ENCODE measurements around the gene RNF135.
"Not testable (repeated sequence)": the region's sequence is repeated elsewhere in the genome, so short reads cannot be mapped to it uniquely, and the experiment has no call there.

The RNF135 gene

DNA sequence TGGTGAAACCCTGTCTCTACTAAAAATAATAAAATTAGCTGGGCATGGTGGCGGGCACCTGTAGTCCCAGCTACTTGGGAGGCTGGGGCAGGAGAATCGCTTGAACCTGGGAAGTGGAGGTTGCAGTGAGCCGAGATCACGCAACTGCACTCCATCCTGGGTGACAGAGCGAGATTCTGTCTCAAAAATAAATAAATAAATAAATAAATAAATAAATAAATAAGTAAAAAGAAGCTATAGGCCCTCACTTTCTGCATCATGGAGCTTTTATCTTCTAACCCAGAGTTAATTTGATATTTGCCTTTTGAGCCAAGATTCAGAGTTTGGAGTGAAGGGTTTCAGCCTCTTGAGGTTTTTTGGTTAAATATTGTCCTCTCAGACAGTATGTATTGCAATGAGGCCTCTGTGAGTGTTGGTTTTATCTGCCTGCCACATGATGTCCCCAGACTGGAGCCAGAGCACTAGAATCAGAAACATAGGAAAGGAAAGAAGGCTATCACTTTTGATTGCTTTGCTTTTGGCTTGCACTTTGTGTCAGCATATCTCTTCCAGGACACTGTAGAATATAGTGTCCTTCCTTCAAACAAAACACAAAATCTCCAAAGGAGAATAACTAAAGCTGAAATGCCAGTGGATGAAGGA lies 32.5 kb downstream of the RNF135 start:
- DNase-seq (ENCODE audit: low read depth) = no peak

DNA sequence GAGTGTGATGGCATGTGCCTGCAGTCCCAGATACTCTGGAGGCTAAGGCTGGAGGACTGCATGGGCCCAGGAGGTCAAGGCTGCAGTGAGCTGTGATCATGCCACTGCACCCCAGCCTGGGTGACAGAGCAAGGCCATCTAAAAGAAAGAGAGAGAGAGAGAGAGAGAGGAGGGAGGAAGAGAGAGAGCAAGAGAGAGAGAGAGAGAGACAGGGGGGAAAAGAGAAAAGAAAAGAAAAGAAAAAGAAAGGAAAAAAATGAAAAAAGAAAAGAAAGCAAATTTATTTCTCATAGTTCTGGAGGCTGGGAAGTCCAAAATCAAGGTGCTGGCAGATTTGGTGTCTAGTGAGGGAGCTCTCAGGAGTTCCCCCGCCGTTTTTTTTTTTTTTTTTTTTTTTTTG lies 33.3 kb downstream of the RNF135 start:
- no peak for DNase-seq (ENCODE audit: low read depth)

DNA sequence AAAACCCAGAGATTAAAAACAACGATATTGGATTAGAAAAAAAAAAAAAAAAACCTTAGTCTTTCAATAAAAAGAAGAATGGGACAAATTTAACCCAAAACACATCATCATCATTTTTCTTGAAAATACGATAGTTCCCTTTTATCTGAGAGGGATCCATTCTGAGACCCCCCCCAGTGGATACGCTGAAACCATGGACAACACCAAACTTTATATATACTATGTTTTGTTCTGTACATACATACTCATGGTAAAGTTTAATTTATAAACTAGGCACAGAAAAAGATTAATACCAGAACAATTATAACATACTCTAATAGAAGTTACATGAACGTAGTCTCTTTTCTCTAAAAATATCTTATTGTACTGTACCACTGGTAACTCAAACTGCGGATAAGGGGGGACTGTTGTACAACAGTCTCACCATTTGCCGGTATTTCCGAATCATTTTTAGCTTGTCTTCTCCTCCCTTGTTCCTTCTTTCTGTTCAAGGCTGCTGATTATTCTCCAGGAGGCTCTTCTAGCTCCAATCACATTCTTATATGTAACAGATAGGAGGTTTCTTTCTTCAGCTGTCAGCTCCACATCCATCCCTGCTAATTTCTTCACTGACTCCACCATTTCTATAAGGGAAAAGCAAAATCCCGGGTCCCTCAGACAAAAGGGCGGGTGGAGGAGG lies 37.0 kb downstream of the RNF135 start:
- no peak for DNase-seq (ENCODE audit: low read depth)

DNA sequence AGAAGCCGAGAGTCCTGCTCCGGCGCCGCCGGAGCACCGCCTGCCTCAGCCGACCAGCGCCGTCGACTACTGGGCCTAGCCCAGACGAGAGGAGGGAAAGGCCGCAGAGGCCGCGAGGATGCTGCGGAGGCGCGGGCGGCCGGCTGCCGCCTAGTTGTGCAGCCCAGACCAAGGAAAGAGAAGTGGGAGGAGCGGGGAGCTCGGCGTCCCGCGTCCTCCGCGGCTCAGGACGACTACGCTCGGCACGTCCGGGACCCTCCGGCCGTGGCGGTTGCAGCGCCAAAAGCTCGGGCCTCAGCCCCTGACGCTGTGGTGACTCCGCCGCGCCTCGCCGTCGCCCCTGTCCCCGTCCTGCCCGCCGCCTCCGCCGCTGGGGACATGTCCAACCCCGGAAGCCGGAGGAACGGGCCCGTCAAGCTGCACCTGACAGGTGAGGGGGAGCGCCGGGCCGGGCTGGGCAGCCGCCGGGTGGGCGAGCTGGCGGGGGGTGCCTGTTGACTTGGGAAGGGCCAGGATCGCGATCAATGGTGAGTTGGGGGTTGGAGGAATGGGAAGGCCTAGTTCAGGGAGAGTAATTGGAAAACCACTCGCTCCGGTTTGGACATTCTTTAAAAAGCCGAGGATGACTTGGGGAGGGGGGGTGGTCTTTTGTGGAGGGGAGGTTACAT lies 37.7 kb downstream of the RNF135 start:
- DNase-seq (ENCODE audit: low read depth) = peak; percentile 5

DNA sequence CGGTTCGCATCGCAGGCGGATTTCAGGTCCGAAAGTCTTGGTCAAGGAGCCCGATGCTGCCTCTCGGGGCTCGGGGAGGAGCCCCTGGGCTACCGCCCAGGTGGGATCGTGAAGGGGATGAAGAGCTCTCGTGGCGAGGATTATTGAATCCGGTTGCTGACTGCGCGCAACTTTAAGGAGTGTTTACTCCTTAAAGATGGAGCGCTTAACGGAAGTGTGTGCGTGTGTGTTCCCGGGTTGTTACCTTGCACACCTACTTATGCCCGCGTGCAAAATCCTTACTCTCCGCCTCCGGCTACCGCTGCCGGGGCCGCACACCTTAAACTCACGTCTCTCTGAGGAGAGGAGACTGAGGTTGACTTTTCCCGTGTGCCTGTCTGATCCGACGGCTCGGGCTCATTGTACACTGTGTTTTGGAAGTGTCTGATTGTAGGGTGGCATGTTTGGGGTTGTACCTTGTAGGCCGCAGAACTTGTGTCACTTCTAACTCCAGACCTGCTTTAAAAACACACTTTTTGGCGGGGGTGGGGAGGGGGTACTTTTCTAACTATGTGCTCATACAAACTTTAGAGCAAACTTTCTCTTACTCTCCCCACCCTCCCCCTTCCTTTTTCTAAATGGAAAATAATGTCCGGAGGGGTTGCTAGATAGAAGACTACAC lies 38.3 kb downstream of the RNF135 start:
- DNase-seq (ENCODE audit: low read depth) = not testable (repeated sequence)

DNA sequence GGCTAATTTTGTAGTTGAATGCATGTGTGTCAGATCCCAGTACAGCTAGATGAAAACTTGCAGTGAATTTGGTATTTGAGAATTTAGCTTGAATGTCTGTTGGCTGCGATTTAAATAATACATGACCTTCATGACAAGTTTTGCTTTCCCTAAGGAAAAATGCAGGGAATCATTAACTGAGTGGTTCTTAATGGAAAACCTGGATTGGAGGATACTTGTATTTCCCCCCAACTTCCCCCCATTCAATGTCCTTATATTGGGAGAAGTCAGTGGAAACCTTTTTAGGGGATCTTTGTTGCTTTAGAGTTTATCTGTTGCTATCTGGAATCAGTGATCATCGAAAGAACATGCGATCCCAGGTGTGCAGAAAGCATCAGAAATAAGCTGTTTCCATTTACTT lies 39.2 kb downstream of the RNF135 start:
- DNase-seq (ENCODE audit: low read depth) = not testable (repeated sequence)

DNA sequence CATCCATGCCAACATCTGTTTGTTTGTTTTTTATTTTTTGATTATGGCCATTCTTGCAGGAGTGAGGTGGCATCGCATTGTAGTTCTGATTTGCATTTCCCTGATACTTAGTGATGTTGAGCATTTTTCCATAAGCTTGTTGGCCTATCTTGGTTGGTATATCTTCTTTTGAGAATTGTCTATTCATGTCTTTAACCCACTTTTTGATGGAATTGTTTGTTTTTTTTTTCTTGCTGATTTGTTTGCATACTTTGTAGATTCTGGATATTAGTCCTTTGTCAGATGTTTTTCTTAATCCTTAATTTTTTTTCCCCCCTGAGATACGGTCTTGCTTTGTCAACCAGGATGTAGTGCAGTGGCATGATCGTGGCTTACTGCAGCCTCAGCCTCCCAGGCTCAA lies 43.0 kb downstream of the RNF135 start:
- no peak for DNase-seq (ENCODE audit: low read depth)

DNA sequence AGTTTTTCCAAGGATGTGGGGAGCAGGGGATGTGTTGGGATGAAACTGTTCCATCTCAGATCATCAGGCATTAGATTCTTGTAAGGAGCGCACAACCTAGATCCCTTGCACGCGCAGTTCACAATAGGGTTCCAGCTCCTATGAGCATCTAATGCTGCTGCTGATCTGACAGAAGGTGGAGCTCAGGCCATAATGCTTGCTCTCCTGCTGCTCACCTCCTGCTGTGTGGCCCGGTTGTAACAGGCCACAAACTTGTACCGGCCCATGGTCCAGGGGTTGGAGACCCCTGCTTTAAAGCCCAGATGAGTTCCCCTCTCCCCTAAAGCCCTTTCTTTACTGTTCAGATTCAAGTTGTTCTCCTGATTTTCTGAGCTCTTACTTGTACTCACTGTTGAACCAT lies 44.8 kb downstream of the RNF135 start:
- no peak for DNase-seq (ENCODE audit: low read depth)

DNA sequence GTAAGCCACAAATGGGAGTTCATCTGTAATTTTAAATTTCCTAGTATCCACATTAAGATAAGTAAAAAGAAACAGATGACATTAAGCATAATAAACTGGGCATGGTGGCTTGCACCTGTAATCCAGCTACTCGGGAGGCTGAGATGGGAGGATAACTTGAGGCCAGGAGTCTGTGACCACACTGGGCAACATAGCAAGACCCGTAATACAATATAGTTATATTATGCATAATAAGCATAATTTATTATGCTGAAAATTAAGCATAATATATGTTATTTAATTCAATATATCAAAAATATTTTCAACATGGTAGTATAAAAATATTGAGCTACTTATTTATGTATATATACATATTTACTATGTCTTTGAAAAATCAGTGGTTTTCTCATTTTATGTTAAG lies 48.2 kb downstream of the RNF135 start:
- no peak for DNase-seq (ENCODE audit: low read depth)

DNA sequence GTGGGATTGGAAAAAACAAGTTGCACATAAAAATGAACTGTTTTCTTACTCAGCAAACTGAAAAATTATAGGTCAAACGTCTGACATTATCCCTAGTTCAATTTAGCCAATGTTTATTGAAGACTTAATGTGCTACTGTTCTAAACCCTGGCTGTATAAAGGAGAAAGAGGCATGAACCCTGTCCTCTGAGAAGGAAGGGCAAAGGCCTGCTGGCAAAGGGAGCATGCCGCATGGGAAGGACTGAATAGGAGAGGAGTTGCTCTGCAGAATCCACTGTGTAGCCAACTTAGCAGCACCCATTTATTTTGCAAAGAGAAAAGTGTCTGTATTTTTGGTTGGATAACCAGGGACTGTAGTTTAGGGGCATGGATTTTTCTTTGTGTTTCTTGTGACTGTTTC lies 52.3 kb downstream of the RNF135 start:
- not testable (repeated sequence) for DNase-seq (ENCODE audit: low read depth)

DNA sequence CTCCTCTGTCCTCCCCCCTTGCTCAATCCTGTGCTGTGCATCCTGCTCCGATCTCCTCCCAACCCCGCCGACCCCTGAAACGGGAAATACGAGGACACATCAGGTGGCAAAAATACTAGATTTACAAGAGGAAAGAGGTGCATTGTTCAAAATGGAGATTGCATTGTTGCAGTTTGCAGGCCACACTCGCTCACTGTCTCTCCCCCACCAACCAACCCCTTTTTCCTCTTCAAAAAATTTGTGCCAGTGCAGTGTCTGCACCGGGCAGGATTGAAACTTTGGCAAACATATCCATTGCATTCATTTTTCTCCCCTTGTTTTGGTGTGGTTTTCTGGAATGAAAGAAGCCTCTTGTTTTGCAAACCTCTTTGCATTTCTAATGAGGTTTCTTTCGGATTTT lies 61.0 kb downstream of the RNF135 start:
- no peak for DNase-seq (ENCODE audit: low read depth)

DNA sequence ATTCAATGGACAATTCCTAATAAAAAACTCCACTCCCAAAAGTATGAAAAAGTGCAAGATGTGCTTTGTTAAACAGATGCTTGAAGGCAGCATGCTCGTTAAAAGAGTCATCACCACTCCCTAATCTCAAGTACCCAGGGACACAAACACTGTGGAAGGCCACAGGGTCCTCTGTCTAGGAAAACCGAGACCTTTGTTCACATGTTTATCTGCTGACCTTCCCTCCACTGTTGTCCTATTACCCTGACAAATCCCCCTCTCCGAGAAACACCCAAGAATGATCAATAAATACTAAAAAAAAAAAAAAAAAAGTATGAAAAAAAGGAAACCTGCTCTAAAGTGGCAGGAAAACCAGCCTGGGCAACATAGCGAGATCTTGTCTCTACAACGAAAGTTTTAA lies 64.8 kb downstream of the RNF135 start:
- DNase-seq (ENCODE audit: low read depth) = not testable (repeated sequence)

DNA sequence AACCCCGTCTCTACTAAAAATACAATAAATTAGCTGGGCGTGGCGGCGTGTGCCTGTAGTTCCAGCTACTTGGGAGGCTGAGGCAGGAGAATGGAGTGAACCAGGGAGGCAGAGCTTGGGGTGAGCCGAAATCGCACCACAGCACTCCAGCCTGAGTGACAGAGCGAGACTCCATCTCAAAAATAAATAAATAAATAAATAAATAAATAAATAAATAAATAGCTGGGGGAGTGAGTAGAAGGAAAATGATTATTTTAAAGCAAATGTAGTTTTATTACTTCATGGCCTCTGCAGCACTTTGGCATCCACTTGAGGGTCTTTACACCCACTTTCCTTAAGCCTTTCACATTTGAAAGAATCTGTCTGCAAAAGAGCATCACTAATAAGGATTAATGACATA lies 70.0 kb downstream of the RNF135 start:
- DNase-seq (ENCODE audit: low read depth) = not testable (repeated sequence)

DNA sequence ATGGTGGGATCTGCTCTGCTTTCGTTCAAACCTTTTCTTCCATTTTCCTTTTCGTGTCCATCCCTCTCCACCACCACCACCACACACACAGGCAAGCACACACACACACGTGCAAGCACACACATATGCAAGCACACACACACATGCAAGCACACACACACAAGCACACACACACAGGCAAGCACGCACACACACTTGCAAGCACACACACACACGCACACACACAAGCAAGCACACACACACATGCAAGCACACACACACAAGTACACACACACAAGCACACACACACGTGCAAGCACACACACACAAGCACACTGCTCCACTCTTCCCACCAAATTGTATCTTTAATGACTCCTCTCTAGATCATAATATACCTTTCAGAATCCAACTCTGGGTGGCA lies 71.5 kb downstream of the RNF135 start:
- DNase-seq (ENCODE audit: low read depth) = not testable (repeated sequence)

DNA sequence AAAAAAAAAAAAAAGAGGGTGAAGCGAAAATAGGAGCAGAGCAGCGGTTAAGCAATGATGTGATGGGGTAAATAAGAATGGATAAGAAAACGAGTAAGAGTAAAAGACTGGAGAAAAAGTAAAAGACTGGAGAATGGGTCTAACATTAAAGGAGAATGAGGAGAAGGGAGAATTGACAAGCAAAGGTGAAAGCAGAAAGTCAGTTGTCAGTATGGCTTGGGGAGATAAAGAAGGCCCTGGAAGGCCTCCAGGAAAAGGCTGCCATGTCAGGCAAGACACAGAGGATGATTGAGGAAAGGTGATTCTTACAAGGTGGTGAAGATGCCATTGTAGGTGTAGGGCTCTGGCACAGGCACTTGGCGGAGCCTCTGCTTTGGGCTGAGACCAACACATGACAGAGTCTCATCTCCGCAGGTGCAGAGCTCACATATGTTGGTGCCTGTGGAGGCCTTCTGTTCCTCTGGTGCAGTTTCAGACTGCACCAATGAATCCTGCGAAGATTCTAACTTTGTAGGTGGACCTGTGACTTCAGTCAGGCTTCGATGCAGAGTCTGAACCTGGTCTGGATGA lies 76.1 kb downstream of the RNF135 start:
- not testable (repeated sequence) for DNase-seq (ENCODE audit: low read depth)

DNA sequence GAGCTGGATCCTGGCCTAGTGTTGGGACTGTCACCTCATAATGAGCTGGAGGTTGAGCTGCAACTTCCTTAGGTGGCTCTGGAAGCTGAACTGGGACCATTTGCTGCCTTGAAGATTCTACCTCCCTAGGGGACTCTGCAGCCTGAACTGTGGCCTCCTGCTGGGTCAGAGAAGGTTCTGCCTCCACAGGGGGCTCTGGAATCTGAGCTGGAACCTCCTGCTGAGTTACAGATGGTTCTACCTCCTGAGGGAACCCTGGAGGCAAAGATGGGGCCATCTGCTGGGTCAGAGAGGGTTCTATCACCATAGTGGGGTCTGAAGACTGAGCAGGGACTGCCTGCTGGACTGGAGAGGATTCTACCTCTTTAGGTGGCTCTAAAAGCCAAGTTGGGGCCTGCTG lies 77.3 kb downstream of the RNF135 start:
- no peak for DNase-seq (ENCODE audit: low read depth)

DNA sequence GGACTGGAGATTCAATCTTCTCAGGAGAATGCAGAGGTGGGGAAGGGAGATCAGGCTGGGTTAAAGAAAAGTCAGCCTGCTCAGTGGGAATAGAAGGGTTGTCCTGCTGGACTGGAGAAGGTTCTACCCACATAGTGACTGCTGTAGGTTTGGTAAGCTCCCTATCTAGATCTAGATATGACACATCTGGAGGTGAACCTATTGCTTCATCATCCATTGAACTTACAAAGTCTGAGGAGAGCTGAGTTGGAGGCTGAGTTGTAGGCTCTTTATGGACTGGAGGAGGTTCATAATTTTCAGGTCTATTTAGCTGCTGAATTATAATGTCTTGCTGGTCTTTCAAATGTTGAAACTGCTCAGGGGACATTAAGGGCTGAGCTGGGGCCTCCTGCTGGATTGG lies 77.9 kb downstream of the RNF135 start:
- DNase-seq (ENCODE audit: low read depth) = no peak

All from stimulated activated CD4-positive, alpha-beta T cell treated with anti-CD3 and anti-CD28 coated beads, Interleukin-2, amount 100 ng/mL, for 4 hours (primary cell).